Left lobe of liver (tissue), 2 donors: ENCODE data around the gene FLYWCH2. TPM values are rescaled to one million over a fixed set of nuclear protein-coding genes. Genes with fewer than 3 reads are reported as not detected.
"Not testable (repeated sequence)": the region's sequence is repeated elsewhere in the genome, so short reads cannot be mapped to it uniquely, and the experiment has no call there.

Experiments used
- ATAC-seq: fragments of 200-7000 bp; cut with Tn5 transposase; one replicate; pipeline ENCODE4 v1.9.1; 2020; ENCODE audit warnings: mild to moderate bottlenecking, moderate library complexity
- DNase-seq: peaks from one replicate; pipeline ENCODE4 v3.0.0-alpha.2; 2020; ENCODE audit warnings: low spot score
- total RNA-seq: library from RNA; stranded (reverse); gene quantifications from one replicate; pipeline ENCODE4 v1.2.1, GENCODE V29; 2021
- donor health status: DM: no; HTN: no; CAD: no; lungs with moderate emphysema.
- donor health status: DM: no; HTN: yes; CAD: no.

Gene FLYWCH2
- total RNA-seq, 1 donor from 2014 or later, result 5.9 TPM

DNA sequence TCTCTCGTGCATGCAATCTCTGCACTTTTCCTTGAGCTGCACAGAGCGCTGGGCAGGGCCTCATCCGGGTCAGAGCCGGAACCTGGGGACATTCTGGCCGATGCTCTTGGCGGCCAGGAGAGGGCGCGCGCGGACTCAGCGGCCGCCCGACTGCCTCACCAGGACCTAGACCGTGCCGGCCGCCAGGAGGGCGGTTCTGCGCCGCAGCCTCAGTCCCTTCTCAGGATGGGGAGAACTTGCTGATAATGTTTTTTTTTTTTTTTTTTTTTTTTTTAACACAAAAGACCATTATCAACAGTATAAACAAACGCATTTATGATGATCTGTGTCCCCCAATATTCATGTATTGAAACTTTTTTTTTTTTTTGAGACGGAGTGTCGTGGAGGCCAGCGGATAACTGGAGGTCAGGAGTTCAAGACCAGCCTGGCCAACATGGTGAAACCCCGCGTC is 8.1 kb upstream of the FLYWCH2 start:
- DNase-seq (peak; percentile 78), ATAC-seq (peak; percentile 100)

DNA sequence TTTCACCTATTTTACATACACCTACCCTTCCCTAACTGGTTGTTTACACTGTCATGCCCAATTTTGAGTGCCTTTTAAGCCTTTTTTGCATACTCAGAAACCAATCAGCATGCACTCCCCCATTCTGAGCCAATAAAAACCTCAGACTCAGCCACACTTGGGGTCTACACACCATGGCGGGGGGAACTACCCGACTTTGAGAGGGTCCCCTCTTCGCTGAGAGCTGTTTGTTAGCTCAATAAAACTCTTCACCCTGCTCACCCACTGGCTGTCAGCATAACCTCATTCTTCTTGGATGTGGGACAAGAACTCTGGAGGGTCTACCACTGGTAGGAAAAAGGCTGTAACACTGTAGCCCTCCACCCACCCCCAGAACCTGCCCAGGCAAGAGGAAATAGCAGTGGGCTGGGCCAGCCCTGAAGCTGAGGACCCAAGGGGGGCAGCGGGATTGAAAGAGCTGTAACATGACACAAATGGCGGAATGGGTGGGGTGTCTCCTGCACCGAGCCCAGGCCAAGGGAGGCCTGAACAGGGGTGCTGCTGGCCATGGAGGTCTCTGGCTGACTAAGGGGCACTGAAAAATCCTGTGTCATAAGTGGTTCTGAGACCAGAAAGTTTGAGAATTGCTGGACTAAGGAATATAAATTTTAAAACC is 3.0 kb upstream of the FLYWCH2 start:
- DNase-seq (no peak), ATAC-seq (no peak)

DNA sequence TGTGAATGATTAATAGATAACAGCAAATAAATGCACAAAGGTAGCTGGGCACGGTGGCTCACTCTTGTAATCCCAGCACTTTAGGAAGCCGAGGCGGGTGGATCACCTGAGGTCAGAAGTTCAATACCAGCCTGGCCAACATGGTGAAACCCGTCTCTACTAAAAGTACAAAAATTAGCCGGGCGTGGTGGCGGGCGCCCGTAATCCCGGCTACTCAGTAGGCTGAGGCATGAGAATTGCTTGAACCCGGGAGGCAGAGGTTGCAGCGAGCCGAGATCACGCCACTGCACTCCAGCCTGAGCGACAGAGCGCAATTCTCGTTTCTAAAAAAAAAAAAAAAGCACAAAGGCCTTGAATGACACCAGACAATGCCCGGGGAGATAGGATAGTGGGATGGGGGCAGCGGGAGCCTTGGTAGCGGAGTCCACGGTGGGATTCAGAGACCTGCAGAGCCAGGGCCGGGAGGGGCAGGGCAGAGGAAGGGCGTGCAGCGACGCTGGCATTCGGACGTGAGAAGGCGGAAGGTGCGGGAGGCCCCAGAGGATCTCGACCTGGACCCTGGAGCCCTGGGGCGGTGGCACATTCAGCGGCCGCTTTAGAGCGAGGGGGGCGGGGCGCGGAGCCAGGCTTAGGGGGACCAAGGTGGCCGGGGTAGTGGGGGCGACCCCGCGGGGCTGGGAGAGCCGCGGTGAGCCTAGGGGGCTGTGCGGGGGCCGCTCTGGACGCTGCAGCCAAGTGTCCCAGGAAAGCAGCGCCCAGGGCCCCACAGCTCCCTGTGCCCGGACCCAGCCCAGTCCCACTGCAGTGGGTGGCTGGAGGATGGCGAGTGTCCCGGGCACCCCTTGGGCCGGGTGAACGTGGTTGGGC is 999 bp upstream of the FLYWCH2 start:
- ATAC-seq (peak; percentile 9), DNase-seq (peak; percentile 55)

DNA sequence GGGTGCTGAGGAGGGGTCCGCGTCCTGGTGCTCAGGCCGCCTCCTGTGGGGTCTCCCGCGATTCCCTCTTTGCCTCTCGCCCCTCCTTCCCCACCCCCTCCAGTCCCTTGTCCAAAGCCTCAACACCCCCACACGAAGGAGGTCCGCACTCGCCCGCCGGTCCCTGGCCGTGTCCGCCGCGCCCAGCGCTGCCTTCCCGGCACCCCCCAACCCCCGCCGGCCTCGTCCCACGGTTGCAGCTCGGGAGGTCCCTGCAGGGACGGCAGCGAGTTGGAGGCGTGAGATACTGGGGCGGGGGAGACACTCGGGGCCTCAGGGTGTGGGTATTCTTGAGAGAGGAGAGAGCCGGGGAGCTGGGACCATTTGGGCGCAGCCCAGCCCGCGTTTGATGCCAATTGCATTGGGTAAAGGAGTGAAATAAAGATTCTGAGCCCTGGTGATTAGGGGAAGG is 468 bp downstream of the FLYWCH2 start:
- DNase-seq (peak; percentile 54), ATAC-seq (peak; percentile 5)

DNA sequence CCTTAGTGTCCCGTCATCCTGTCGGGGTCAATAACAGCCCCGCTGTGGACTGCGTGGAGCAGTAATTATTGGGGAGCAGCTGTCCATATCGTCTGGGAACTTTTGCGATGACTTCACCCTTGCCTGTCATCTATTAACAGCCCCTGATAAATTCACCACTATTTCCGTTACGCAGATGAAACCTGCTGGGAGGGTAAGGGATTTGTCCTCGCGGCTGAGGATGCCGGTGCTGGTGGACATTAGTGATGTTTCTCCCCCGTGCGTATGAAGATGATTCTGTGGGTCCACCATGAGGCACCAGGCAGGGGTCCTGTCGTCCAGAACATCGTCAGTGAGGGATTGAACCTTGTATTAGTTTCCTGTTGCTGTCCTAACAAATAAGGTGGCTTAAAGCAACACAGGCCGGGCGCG is 1.0 kb downstream of the FLYWCH2 start:
- ATAC-seq (no peak), DNase-seq (no peak)

DNA sequence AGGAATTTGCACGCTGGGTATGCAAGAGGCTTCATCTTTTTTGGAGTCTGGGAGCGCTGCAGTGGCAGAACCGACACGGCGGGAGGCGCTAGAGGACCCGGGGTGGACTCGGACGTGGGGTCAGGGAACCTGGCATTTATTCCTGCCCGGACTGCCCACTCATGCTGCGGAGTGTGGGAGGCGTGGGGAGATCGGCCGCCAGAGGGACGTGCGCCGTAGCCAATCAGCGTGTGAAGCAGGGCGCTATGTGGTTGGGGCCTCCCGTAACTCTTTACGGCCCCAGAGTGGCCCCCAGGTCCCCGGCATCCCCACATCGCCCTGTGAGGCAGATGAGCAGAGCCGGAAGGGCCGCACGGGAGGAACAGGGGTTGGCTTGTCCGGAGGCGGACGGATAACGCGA is 11.2 kb downstream of the FLYWCH2 start:
- ATAC-seq (no peak), DNase-seq (no peak)

DNA sequence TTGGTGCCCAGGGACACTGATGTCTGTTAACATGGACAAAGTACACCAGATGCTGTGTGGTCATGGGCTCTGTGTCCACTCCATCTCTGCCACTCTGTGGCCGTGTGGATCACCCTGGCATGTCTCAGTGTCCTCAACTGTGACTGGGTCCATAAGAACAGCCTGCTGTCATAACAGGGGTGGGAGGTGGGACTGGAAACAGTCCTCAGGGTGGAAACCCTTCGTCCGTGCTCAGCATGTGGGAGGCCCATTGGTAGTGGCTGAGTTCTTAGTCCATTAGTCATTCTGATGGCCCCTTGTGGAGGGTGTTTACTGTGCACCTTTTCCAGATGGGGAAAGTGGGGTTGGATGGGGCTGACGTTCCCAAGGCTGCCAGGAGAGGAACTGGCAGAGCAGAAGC is 12.8 kb downstream of the FLYWCH2 start:
- DNase-seq, result no peak
- no peak for ATAC-seq

DNA sequence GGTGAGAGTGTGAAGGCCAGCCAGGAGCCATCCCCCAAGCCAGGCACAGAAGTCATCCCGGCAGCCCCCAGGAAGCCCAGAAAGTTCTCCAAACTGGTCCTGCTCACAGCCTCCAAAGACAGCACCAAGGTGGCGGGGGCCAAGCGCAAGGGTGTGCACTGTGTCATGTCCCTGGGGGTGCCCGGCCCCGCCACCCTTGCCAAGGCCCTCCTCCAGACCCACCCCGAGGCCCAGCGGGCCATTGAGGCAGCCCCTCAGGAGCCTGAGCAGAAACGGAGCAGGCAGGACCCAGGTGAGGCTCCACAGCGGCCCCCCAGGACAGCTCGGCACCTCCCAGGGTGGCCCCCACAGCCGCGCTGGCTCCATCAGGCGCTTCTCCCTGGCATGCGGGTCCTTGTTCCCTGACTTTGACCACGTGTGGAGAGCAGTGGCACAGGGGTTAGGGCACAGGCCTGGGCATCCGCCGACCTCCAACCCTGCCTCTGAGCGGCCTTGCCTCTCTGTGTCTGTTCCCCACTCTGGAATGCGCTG is 13.5 kb downstream of the FLYWCH2 start:
- DNase-seq (no peak), ATAC-seq (no peak)

DNA sequence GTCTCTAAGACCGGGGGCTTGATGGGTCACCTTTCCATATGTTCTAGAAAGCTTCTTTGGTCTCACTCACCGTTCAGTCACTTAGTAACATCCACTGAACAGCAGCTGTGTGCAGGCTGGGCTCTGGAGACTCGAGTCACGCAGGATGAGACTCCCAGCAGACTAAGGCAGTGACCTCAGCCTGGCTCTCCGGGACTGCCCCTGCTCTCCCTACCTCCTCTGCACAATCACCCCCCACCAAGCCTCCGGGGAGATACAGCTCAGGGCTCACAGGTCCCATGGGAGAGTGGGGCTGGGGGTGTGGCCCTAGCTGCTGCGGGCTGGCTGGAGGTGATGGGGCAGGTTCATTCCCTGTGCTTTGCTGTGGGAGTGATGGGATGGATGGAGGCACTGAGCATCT is 14.1 kb downstream of the FLYWCH2 start:
- DNase-seq, result no peak
- ATAC-seq, result no peak

DNA sequence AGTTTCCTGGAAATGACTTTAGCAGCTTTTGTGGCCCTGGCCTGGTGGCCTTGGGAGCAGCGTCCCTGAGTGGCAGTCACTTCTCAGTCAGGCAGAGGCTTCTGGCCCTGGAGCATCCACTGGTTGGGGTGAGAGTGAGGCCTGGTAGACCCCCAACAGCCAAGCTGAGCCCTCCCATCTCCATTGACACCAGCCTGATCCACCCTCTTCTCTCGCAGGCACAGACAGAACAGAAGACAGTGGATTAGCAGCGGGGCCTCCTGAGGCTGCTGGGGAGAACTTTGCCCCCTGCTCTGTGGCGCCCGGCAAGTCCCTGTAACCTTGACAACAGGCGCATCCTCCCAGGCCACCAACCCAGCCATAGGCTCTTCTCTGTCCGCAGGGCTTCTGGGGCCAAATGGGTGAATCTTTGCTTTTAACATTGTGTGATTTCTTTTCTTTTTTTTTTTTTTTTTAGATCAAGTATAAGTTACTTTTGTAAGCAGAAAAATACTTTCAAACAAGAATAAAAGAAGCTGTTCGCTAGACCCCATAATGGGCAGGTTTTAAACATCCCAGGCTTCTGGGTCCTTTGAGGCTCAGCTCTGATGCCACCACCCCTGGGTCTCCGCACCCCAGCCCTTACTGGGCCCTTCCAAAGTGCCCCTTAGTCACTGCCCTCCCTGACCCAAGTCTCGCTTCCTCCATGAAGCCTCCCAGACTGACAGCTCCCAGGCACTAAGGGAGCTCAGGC is 16.0 kb downstream of the FLYWCH2 start:
- no peak for DNase-seq
- ATAC-seq, result peak; percentile 40

DNA sequence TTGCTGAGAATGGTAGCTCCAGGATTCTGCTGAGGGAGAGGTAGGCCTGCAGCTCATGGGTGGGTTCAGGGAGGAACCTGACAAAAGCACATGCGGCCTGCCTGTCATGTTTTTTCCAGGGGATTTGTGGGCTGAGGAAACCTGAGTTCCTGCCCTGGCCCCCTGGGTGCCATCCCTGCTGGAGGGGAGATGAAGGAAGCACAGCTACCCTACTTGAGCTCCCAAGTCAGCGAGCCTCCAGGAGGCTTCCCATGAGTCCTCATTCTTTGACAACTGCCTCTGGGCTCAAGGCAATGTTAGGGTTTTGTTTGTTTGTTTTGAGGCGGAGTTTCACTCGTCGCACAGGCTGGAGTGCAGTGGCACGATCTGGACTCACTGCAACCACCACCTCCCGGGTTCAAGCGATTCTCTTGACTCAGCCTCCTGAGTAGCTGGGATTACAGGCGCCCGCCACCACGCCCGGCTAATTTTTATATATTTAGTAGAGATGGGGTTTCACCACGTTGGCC is 16.6 kb downstream of the FLYWCH2 start:
- DNase-seq (no peak), ATAC-seq (no peak)

DNA sequence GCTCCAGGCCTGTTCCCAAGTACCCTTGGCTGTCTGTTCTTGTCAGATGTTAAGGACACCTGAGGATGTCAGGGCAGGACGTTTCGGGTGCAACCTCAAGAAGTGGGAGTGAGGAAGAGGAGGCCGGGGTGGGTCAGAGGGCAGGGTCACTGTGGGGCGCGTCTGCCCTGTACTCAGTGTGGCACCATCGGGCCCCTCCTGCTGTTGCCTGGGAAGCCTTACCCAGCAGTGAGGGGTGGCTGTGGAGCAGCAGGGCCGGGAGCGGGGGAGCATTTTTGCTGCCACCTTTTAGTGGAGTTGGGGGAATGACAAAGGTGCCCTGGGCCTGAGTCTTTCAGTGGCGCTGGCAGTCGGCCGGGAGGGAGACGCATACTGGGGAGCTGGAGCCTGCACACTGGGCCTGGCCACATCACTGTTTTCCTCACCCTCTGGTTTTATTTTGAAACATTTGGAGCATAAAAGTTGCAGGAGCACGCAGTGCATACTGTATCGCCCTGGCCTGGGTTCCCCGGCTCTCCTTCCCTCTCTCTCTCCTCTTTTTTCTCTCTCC is 17.6 kb downstream of the FLYWCH2 start:
- no peak for ATAC-seq

DNA sequence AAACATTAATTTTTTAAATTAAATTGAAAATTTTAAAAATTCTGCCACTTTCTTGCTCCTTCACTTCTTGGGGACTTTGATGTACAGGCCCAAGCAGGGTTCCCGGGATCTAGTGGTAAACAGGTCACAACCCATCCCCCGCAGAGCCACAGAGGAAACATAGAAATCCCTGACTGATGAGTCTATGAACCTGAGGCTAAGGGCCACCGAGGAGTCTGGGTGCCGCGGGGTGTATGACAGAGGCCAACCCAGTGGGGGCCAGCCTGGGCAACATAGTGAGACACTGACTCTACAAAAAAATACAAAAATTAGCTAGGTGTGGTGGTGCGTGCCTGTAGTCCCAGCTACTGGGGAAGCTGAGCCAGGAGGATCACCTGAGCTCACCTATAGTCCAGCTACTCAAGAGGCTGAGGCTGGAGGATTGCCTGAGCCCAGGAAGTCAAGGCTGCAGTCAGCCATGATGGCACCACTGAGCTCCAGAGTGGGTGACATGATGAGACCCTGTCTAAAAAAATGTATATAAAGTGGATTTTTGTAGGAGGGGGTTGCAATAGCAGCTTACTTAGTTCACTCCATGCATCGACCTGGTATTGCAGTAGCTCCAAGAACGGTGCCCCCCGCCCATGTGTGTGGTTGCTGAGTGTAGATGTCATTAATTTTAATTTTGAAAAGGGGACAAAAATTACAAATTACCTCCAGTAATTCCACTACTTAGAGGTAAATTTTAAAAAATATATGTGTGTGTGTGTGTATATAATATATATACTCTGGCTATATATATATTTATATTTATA is 19.5 kb downstream of the FLYWCH2 start:
- DNase-seq (no peak), ATAC-seq (no peak)

More for the DNA sequence above, 17.6 kb downstream of the FLYWCH2 start:
- DNase-seq, result no peak

DNA sequence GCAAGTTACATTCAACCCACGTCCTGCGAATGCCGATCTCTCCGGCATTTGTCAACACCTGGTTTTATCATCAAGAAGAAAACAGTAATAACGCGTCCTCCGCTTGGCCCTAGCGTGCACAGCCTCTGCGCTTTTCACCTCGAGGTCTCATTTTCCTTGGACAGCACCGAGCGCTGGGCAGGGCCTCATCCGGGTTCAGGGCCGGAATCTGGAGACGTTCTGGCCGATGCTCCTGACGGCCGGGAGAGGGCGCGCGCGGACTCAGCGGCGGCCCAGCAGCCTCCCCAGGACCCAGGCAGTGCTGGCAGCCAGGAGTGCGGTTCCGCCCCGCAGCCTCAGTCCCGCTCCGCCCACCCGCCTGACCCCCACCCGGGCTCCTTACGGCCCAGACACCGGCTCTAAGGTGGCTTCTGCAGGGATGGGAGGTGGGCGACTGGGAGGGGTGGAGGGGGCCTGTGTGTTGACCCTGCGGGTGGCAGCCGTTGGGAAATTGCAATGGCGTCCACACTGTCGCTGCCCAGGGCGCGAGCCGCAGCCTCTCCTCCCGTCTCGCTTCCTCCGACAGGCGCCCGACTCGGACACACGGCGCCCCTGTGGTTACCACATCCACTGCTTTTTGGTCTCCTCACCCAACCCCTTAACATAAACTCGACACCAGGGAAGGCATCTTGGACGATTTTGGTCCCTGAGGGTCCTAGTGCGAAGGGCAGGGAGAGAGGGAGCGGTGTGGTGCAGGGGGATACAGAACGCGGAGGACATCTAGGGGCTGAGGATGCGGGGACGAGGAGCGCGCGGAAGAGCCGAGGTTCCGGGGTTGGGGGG is 21.3 kb downstream of the FLYWCH2 start:
- ATAC-seq (peak; percentile 75), DNase-seq (peak; percentile 84)

DNA sequence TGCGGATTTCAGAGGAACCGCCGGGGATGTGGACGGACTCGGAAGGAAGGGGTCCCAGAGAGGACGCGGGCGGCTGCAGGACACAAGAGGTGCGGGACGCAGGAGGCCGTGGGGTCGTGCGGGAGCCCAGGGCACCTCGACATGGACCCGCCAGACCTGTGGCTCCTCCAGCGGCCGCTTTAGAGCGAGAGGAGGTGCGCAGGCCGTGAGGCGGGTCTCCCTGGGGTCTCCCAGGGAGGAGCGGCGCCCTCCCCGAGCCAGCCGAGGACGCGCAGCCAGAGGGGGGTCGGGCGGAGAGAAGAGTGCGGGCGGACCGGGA is 21.9 kb downstream of the FLYWCH2 start:
- DNase-seq (no peak), ATAC-seq (peak; percentile 0)

DNA sequence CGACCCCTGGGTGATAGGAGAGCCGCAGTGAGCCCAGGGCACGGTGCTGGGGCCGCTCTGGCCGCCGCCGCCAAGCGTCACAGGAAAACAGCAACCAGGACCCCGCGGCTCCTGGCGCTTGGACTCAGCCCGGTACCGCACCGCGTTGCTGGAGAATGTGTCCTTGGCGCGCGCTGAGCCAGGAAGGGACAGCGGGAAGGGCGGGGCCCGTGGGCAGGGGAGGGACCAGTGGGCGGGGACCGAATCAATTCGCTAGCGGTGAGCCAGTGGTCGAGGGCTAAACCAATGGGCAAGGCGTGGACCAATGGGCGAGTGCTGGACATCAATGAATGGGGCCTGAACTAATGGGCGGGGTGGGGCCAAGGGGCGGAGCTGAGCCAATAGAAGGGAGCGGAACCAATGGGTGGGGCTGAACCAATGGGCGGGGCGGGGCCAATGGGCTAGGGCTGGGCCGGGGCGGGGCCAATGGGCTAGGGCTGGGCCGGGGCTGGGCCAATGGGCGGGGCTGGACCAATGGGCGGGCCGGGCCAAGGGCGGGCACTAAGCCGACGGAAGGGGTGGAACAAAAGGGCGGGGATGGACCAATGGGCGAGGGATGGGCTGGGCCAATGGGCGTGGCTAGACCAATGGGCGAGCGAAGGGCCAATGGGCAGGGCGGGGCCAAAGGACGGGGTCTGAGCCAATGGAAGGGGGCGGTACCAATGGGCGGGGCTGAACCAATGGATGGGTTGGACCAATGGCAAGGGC is 22.4 kb downstream of the FLYWCH2 start:
- DNase-seq, result peak; percentile 99
- ATAC-seq, result peak; percentile 83

DNA sequence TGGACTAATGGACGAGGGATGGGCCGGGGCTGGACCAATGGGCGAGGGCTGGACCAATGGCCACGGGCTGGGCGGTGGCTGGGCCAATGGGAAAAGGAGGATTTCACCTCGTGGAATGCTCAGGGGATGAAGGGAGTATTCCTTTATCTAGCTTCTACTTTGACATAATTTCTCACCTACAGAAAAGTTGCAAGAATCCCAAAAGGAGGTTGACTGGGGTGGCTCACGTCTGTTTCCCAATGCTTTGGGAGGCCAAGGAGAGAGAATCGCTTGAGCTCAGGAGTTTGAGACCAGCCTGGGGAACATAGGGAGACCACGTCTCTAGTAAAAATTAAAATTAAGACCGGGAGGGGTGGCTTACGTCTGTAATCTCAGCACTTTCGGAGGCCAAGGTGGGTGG is 23.0 kb downstream of the FLYWCH2 start:
- ATAC-seq, result no peak
- DNase-seq, result no peak

DNA sequence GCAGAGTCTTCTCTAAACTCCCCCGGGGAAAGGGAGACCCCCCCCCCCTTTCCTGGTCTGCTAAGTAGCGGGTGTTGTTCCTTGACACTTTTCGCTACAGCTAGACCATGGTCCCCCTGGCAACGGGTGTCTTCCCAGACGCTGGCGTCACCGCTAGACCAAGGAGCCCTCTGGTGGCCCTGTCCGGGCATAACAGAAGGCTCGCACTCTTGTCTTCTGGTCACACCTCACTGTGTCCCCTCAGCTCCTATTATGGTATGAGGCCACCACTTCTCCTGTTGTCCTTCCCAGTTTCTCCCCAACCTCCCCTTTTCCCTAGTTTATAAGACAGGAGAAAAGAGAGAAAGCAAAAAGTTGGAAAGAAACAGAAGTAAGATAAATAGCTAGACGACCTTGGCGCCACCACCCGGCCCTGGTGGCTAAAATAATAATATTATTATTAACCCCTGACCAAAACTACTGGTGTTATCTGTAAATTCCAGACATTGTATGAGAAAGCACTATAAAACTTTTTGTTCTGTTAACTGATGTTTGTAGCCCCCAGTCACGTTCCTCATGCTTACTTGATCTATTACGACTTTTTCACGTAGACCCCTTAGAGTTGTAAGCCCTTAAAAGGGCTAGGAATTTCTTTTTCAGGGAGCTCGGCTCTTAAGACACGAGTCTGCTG is 24.2 kb downstream of the FLYWCH2 start:
- ATAC-seq, result not testable (repeated sequence)
- DNase-seq, result peak; percentile 51
